Adrenal gland (tissue), 12 donors: ENCODE results near the gene SSBP2. TPM values are rescaled to one million over a fixed set of nuclear protein-coding genes. Genes with fewer than 3 reads are reported as not detected.

ENCODE experiments used
- DNase-seq, 7 donors: peaks; one replicate each; pipeline ENCODE4 v3.0.0-alpha.2; 2019 to 2020
- H3K27ac ChIP-seq, 5 donors: fragments of 200-600 bp; sonication (generic) in 4 of 5; 1 replicate in 3 of 5; 2 replicates in 2 of 5; pipeline versions ENCODE4 v1.5.1 to v1.8.0; 2016 to 2020; ENCODE audit warnings: mild to moderate bottlenecking in 1 of 5
- H3K27me3 ChIP-seq: fragments of 200-600 bp; 2 replicates; pipeline ENCODE4 v1.8.0; 2021
- H3K36me3 ChIP-seq, 2 donors: fragments of 200-600 bp; replicated peaks in 1 of 2; 1 replicate in 1 of 2; 2 replicates in 1 of 2; pipeline versions ENCODE4 v1.5.1 to v1.8.0; 2018 to 2022
- H3K4me1 ChIP-seq, 2 donors: fragments of 200-600 bp; replicated peaks in 1 of 2; 1 replicate in 1 of 2; 2 replicates in 1 of 2; pipeline versions ENCODE4 v1.5.1 to v1.8.0; 2018 to 2021
- H3K4me3 ChIP-seq, 4 donors: fragments of 200-600 bp; sonication (generic) in 3 of 4; one replicate each; pipeline ENCODE4 v1.5.1; 2016 to 2018
- H3K9me3 ChIP-seq, 3 donors: fragments of 200-600 bp; sonication (generic) in 1 of 3; replicated peaks in 1 of 3; 1 replicate in 2 of 3; 2 replicates in 1 of 3; pipeline versions ENCODE4 v1.5.1 to v1.8.0; 2016 to 2021
- POLR2A ChIP-seq, 2 donors: fragments of 450-650 bp; IDR thresholded peaks; one replicate each; pipeline ENCODE4 v1.6.1; 2017; ENCODE audit warnings: antibody characterized with exemption in 2 of 2, mild to moderate bottlenecking in 2 of 2, moderate library complexity in 1 of 2
- WGBS, 4 donors: extraction: QIAGEN DNeasy Blood & Tissue Kit in 2 of 4; methylation state at CpG; one replicate each; pipeline versions ENCODE4 v1.1.5 to v1.1.7; 2013 to 2017; 5-methylcytosine and 5-hydroxymethylcytosine counted together
- intact Hi-C, 2 donors: fragments of 100-400 bp; cut with DNase I; formaldehyde crosslinking; loops; one replicate each; pipeline versions ENCODE4 v1.14.1 to v1.15.0; 2022 to 2023
- polyA plus RNA-seq, 3 donors: library from polyadenylated mRNA; stranded (reverse); fragments of 200-250 nt in 2 of 3; fragments of 350-450 nt in 1 of 3; fragmentation: Illumina TruSeq in 1 of 3; extraction: RNeasy Lipid Tissue Mini Kit (QIAGEN cat#74804) in 1 of 3; gene quantifications; one replicate each; pipeline ENCODE4 v1.2.3, GENCODE V29; 2013 to 2014
- total RNA-seq, 9 donors: library from RNA; depleted of rRNA in 4 of 9; stranded (reverse); fragments of >200 nt in 4 of 9; fragments of 120-200 nt in 1 of 9; fragmentation: NEBNext Ultra II Directional in 1 of 9; extraction: Animal tissue kit (Norgen Biotek cat#: 25700) in 1 of 9; gene quantifications; one replicate each; pipeline versions ENCODE4 v1.1.0 to v1.2.4, GENCODE V29; 2013 to 2023
- TF ChIP-seq, protein P1 (sequence below), 6 experiments: fragments of 450-650 bp in 4 of 6; fragments of 200-600 bp in 2 of 6; sonication (generic) in 1 of 6; IDR thresholded peaks; 1 replicate in 5 of 6; 2 replicates in 1 of 6; pipeline versions ENCODE4 v1.5.1 to v1.8.0; 2016 to 2021; ENCODE audit warnings: antibody characterized with exemption in 6 of 6, mild to moderate bottlenecking in 2 of 6, moderate library complexity in 1 of 6
- donor health status: healthy with polysubstance abuse.
- donor health status: Bipolar disorder and iron deficiency.
- donor health status: DM: yes; HTN: yes; CAD: no.
- donor health status: DM: no; HTN: no; CAD: no.
- donor health status: DM: no; HTN: no; CAD: no.
- donor health status: DM: yes; HTN: yes; CAD: no.

Gene SSBP2
- total and polyA plus RNA-seq, 12 donors: 16.2 to 424 (median 25.4) TPM

DNA sequence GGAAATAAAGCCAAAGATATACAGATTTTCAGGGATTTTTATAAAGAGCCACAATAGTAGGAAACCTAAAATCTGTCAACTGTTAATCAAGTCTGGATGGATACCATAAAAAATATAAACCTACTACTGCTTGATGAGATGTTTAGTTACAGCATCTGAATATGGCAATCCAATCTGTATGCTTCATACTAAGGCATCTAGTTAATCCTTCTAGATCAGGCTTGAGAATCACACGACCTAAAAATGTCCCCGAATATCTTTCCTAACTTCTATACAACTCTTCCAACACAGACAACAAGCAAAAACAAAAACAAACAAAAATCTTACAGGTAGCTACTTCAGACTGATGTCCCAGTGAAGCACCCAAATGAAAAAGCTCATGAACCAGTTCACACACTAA is 29.8 kb downstream of the SSBP2 start:
- TF ChIP-seq, protein P1, sequence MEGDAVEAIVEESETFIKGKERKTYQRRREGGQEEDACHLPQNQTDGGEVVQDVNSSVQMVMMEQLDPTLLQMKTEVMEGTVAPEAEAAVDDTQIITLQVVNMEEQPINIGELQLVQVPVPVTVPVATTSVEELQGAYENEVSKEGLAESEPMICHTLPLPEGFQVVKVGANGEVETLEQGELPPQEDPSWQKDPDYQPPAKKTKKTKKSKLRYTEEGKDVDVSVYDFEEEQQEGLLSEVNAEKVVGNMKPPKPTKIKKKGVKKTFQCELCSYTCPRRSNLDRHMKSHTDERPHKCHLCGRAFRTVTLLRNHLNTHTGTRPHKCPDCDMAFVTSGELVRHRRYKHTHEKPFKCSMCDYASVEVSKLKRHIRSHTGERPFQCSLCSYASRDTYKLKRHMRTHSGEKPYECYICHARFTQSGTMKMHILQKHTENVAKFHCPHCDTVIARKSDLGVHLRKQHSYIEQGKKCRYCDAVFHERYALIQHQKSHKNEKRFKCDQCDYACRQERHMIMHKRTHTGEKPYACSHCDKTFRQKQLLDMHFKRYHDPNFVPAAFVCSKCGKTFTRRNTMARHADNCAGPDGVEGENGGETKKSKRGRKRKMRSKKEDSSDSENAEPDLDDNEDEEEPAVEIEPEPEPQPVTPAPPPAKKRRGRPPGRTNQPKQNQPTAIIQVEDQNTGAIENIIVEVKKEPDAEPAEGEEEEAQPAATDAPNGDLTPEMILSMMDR (IDR thresholded peaks at IDR 0.05): no peak
- no peak for TF ChIP-seq POLR2A (IDR thresholded peaks at IDR 0.05)
- intact Hi-C loops: no loop called here
- Histone ChIP-seq H3K4me1 (peaks cover 13 to 48% of the 10 kb centered on the region in 2 donors), H3K9me3 (no peaks in the 10 kb centered on the region), H3K4me3 (no peak overlapping the region), H3K27ac (no peak overlapping the region), H3K36me3 (no peaks in the 10 kb centered on the region), H3K27me3 (no peaks in the 10 kb centered on the region)
- no peak for DNase-seq
- 77 to 91% (median 84%) methylated on average over 2 of the region's 2 CpGs for WGBS, 4 donors

DNA sequence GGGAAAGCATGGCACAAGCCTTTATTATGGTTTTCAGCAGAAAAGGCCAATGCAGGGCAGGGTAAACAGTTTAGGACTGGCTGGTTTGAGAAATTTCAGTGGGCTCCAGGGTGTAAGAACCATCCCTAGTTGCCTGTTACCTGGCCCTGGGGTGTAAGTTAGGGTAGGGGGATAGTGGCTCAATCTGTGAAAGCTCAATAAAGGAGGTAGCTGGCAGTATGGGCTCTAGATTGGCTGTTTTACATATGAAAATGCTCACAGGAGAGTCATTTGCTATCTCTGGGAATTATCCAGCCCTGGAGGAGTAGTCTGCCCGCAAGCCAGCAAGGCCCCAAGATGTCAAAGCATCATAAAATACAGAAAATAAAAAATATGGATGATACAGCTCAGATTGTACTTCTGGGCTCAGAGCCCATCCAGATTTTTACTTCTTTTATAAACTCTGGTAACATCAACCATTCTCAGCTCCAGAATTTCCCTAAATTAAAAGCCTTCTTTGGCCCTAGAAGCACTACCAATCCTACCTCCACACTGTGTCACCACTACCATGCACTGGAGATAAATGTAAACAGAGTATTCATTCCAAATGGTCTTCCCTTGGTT is 31.1 kb downstream of the SSBP2 start:
- Histone ChIP-seq H3K4me3 (no peak overlapping the region), H3K4me1 (peaks cover 13 to 48% of the 10 kb centered on the region in 2 donors), H3K36me3 (no peaks in the 10 kb centered on the region), H3K27ac (no peak overlapping the region), H3K9me3 (no peaks in the 10 kb centered on the region), H3K27me3 (no peaks in the 10 kb centered on the region)
- TF ChIP-seq, protein P1 (IDR thresholded peaks at IDR 0.05): no peak
- TF ChIP-seq POLR2A (IDR thresholded peaks at IDR 0.05): no peak
- no peak for DNase-seq
- intact Hi-C loops: no loop called here
- WGBS, 4 donors: 75 to 94% (median 84%) methylated on average over 1 of the region's 1 CpG

DNA sequence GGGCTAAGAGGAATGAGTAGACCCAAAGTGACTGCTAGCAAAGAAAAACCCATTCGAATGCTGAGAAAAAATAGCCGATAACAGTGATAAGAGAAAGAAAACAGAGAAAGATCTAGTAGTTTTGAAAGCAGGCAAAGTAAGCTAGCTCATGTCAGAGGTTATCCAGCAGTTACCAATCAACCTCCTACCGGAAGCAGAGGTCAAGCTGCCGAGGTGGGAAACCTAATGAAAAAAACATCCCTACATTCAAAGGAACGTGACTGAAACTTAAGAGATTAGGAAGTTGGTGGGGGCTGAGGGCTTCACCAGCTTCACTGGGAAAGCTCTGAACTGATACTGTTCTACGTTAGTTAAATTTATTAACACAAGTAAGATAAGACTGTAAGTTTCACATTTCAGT is 32.6 kb downstream of the SSBP2 start:
- Histone ChIP-seq H3K27ac (no peak overlapping the region), H3K27me3 (no peaks in the 10 kb centered on the region), H3K36me3 (no peaks in the 10 kb centered on the region), H3K9me3 (no peaks in the 10 kb centered on the region), H3K4me1 (peaks cover 13 to 48% of the 10 kb centered on the region in 2 donors), H3K4me3 (no peak overlapping the region)
- DNase-seq: no peak
- TF ChIP-seq, protein P1 (IDR thresholded peaks at IDR 0.05): no peak
- no peak for TF ChIP-seq POLR2A (IDR thresholded peaks at IDR 0.05)
- intact Hi-C loops: no loop called here
- WGBS, 4 donors: 47 to 63% (median 50%) methylated on average over 6 of the region's 6 CpGs

DNA sequence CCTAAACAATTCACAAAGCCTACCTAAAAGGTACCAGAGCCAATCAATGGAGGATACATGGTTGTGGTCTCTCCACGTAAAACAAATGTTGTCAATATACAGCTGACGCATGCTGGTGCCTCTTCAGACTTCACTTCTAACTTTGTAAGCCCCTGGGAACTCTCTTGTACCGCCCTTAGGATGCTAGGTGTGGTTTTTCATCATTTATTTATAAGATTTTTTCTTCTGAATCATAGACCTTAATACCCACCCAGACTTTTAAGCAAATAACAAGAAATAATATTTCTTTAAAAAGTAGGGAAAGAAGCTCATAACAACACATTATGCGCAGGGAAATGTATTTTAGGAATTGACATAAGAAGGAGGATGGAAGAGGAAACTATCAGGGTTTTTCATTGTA is 33.0 kb downstream of the SSBP2 start:
- Histone ChIP-seq H3K27ac (no peak overlapping the region), H3K27me3 (no peaks in the 10 kb centered on the region), H3K36me3 (no peaks in the 10 kb centered on the region), H3K4me3 (no peak overlapping the region), H3K9me3 (no peaks in the 10 kb centered on the region), H3K4me1 (peaks cover 13 to 46% of the 10 kb centered on the region in 2 donors)
- WGBS, 4 donors: 88 to 93% (median 92%) methylated on average over 4 of the region's 4 CpGs
- no peak for DNase-seq
- TF ChIP-seq, protein P1 (IDR thresholded peaks at IDR 0.05): no peak
- no peak for TF ChIP-seq POLR2A (IDR thresholded peaks at IDR 0.05)
- intact Hi-C loops: no loop called here
